Peyer's patch (tissue), 4 donors: ENCODE results near the gene ATP9A.

ENCODE experiments used
- CTCF ChIP-seq, 6 experiments: fragments of 450-650 bp in 4 of 6; fragments of 200-600 bp in 2 of 6; sonication (generic) in 1 of 6; IDR thresholded peaks; one replicate each; pipeline ENCODE4 v1.5.1; 2017 to 2019; ENCODE audit warnings: antibody characterized with exemption in 6 of 6, mild to moderate bottlenecking in 3 of 6, moderate library complexity in 1 of 6
- POLR2A ChIP-seq, 2 donors: fragments of 450-650 bp; IDR thresholded peaks; one replicate each; pipeline ENCODE4 v1.5.1; 2017; ENCODE audit warnings: antibody characterized with exemption in 2 of 2, mild to moderate bottlenecking in 2 of 2, moderate library complexity in 2 of 2

GRCh38 chr20:51750037-51750769 lies 18.0 kb downstream of the ATP9A start:
- TF ChIP-seq CTCF (IDR thresholded peaks at IDR 0.05) (no peak), POLR2A (IDR thresholded peaks at IDR 0.05) (peak in 1 of 2 donors; percentile 11)
